Measurements from ENCODE around the gene PDE11A.

DNA sequence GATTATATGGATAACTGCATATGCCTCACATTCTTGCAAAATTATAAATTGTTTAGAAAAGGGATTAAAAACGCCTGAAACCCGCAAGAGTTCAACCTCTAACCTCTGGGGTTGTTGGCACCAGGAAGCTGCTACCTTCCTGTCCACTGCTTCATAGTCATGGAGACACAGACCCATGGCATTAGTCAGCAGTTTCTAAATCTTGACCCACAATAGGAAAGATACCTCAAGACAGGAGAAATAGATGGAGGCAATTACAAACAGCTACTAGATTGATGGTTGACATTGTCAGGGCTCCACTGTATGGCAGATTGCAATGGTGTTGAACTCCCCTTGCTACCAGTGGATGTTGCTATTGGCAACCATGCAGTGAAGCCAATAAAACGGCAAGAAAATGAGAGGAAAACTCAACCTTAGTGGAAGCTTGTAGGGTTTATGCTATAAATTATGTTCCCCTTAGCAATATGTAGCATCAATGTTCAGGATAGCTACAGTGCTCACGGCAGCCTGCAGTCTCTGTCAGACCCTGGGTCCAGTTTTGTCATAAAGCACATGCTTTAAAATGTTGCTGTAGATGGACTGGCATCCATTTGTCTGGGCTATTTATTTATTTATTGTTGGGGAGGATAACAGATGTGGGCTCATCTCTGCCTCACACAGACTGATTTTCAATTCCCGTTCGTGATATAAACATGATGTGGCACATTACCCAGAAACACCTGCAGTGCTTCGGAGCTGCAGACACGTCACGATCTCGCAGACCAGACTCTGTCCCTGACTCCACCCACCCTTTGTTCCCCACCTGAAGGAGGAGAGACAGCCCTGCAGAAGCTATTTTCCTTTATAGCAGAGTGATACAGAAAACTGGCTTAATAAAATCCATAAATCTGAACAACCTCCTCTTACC, 446.6 kb downstream of the PDE11A start:
- no peak for TF ChIP-seq CTCF (IDR thresholded peaks at IDR 0.05 in 2 of 3, conservative IDR thresholded peaks at IDR 0.05 in 1 of 3; ENCODE audit: borderline replicate concordance in 1 of 3, insufficient read depth in 1 of 3, low read depth in 2 of 3, low read length in 2 of 3)
- TF ChIP-seq POLR2A (IDR thresholded peaks at IDR 0.05; ENCODE audit: borderline replicate concordance, extremely low read depth, insufficient read depth, insufficient read length): no peak
- TF ChIP-seq EZH2 (IDR thresholded peaks at IDR 0.05): no peak
- TF ChIP-seq CEBPB (IDR thresholded peaks at IDR 0.05; ENCODE audit: low read depth): no peak
- no peak for TF ChIP-seq POLR2AphosphoS5 (IDR thresholded peaks at IDR 0.05; ENCODE audit: low read depth, low read length)
- TF ChIP-seq, protein P1, sequence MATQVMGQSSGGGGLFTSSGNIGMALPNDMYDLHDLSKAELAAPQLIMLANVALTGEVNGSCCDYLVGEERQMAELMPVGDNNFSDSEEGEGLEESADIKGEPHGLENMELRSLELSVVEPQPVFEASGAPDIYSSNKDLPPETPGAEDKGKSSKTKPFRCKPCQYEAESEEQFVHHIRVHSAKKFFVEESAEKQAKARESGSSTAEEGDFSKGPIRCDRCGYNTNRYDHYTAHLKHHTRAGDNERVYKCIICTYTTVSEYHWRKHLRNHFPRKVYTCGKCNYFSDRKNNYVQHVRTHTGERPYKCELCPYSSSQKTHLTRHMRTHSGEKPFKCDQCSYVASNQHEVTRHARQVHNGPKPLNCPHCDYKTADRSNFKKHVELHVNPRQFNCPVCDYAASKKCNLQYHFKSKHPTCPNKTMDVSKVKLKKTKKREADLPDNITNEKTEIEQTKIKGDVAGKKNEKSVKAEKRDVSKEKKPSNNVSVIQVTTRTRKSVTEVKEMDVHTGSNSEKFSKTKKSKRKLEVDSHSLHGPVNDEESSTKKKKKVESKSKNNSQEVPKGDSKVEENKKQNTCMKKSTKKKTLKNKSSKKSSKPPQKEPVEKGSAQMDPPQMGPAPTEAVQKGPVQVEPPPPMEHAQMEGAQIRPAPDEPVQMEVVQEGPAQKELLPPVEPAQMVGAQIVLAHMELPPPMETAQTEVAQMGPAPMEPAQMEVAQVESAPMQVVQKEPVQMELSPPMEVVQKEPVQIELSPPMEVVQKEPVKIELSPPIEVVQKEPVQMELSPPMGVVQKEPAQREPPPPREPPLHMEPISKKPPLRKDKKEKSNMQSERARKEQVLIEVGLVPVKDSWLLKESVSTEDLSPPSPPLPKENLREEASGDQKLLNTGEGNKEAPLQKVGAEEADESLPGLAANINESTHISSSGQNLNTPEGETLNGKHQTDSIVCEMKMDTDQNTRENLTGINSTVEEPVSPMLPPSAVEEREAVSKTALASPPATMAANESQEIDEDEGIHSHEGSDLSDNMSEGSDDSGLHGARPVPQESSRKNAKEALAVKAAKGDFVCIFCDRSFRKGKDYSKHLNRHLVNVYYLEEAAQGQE (IDR thresholded peaks at IDR 0.05; ENCODE audit: low read depth): no peak
- TF ChIP-seq ZNF274 (IDR thresholded peaks at IDR 0.05; ENCODE audit: low read depth, low read length): no peak
